ENCODE data around the gene SCN1A. TPM values are rescaled to one million over a fixed set of nuclear protein-coding genes. Genes with fewer than 3 reads are reported as not detected.
"Not testable (repeated sequence)": the region's sequence is repeated elsewhere in the genome, so short reads cannot be mapped to it uniquely, and the experiment has no call there.

SCN1A gene
- under 0.01 TPM in 1 of 2 replicates, not detected in the other for total RNA-seq

GRCh38 chr2:166127217-166128155 is at the start of gene SCN1A:
SCN1A (minus strand) TSS chr2:166128020; CDS start chr2:166073621, 54,399 bp downstream.
- peak; percentile 66 for DNase-seq

- no peak for DNase-seq
These were observed 45.4 kb upstream of the SCN1A start for GRCh38 chr2:166173263-166173662.

GRCh38 chr2:166171216-166171615 is 43.4 kb upstream of the SCN1A start:
- DNase-seq: no peak

- no peak for DNase-seq
These were observed 42.5 kb upstream of the SCN1A start for GRCh38 chr2:166170356-166170755.

DNA sequence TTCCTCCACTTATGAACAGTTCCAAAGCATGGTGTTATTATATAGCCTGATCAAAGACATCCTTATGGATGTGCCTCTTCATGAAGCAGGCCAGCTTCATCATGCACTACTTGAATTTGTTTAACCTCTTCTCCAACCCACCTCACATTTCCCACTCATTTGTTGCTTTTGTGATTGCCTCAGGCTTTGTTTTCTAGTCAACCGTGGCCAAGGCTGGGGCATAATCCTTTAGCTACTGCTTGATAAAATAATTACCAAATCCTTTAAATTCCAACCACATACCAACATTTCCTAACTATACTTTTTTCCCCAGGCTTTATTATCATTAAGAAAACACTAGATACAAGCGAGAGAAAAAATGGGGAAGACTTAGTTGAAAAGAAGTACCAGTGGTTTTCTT is 39.6 kb upstream of the SCN1A start:
- DNase-seq: no peak

DNA sequence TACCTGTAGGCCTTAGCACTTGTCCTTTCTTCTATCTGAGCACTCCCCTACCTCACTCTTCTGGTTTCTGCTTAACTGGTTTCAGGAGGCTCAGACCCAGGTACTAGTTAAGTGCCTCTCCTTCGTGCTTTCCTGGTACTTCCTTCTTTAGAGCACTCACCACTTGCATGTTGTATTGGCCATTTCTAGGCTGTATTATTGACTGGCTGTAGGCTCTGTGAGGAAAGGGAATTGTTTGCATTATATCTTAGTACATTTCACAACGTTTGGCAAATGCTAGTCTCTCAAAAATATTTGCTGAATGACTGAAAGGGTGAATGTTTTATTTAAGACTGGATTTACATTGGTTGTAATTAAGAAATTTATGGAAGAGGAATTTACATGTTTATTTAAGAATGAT is 36.0 kb upstream of the SCN1A start:
- DNase-seq: no peak

DNA sequence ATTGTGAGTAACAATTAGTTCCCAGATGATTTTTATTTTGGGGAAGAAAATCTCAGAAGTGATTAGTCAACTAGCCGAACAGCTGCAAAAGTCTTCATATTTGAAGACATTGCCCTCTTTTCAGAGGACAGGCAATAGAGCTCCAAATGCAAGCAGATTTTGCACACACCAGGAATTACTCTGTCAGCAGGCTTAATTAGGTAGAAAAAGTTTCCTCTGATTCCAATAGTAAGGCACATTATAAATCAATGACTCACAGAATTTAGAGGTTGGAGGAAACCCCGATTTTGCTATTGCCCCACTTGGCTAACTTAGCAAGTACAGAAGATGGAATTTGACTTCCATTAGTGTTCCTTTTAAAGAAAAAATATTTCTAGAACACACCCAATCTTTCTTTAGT is 30.7 kb upstream of the SCN1A start:
- no peak for DNase-seq

DNA sequence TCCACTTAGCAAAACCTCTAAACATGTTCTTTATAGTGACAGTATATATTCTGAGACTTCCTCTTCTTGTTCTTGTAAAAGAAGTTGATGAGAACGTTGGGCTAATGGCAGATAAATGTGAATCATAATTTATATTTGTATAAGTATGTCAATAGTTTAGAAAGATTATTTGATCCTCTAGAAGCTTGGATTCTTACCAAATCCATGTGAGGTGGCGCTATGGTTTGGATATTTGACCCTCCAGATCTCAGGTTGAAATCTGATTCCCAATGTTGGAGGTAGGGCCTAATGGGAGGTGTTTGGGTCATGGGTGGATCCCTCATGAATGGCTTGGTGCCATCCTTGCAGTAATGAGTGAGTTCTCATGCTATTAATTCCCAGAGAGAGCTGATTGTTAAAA is 29.8 kb upstream of the SCN1A start:
- no peak for DNase-seq

DNA sequence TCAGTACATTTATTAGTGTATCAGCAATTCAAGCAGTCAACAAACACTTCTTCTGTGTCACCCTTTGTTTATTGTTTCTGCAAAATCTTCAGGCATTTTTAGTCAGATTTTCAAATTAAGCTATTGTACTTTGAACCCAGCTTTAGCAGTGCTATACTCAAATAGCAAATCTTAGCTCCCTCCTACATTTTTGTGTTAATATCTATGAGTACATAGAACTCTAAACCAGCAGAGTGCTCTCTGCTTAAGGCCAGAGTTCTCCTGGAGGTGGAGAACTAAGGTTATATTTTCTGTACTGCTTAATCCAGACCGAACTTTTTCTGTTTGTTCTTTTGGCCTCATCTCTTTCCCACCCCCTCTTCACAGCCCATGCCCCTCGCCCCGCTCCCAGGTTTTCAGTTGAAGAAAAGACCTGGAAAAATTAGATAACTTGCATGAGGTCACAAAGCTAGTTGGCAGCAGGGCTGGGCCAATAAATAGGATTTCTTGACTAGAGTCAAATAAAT is 29.2 kb upstream of the SCN1A start:
- DNase-seq: no peak

GRCh38 chr2:166155589-166155988 is 27.8 kb upstream of the SCN1A start:
- no peak for DNase-seq

GRCh38 chr2:166154685-166155338 is 27.0 kb upstream of the SCN1A start:
- no peak for DNase-seq

DNA sequence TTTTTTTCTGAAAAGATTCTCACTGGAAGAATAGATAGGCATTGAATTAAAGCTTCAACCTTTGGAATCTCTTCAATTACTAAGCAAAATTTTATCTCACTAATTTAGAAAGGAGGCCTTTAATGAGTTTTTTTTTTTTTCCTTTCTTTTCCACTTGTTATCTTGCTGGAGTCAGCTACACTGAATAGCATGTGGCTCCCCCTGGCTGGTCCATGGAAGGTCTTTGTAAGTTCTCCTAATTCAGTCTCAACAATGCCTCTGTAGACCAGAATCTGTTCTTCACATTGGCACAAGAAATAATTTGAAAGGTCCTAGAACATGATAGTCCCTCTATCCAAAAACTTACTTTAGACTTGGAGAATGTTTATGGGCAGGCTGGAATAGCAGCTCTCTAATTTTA is 24.2 kb upstream of the SCN1A start:
- DNase-seq: no peak

GRCh38 chr2:166148500-166149400 is 20.9 kb upstream of the SCN1A start:
- DNase-seq: no peak

GRCh38 chr2:166147883-166148282 is 20.1 kb upstream of the SCN1A start:
- no peak for DNase-seq

DNA sequence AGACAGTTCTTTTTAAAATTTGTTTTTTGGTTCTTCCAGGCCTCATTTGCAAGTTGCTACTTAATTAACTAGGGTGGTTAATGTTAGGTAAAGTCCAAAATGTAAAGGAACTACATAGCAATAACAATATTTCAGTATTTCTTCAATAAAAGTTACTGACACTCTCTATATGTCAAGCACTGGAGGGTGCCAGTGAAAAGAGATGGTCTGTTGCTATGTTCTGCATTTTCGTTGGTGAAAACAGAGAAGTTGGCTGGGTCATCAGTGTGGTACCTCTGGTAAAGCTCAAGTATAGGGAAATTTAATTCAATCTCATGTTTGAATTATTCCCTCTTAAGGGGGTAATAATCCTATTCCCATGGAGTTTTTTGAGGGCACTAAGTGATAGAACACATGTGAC is 16.3 kb upstream of the SCN1A start:
- DNase-seq: no peak

DNA sequence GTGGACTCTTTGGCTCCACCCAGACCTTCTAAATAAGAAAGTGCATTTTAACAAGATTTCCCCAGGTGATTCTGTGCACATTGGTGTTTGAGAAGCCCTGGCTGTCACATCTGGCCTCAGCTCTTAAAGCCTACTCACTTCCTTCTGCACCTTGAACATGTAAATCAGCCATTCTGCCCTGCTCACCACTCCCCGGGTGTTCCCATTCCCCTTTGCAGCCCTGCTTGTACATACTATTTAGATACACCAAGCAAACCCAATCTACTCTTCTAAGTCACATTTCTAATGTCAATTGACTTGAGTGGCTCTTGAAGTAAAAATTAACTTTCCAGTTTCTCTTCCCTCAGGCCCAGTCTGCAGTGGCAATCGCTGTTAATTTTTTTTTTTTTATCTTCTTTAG is 13.1 kb upstream of the SCN1A start:
- DNase-seq: no peak

GRCh38 chr2:166140475-166140874 is 12.7 kb upstream of the SCN1A start:
- DNase-seq: no peak

DNA sequence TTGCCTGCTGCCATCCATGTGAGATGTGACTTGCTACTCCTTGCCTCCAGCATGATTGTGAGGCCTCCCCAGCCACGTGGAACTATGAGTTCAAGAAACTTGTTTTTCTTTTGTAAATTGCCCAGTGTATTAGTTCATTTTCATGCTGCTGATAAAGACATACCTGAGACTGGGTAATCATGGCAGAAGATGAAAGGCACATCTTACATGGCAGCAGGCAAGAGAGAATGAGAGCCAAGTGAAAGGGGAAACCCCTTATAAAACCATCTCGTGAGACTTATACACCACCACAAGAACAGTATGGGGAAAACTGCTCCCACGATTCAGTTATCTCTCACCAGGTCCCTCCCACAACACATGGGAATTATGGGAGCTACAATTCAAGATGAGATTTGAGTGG is 11.7 kb upstream of the SCN1A start:
- DNase-seq: not testable (repeated sequence)

DNA sequence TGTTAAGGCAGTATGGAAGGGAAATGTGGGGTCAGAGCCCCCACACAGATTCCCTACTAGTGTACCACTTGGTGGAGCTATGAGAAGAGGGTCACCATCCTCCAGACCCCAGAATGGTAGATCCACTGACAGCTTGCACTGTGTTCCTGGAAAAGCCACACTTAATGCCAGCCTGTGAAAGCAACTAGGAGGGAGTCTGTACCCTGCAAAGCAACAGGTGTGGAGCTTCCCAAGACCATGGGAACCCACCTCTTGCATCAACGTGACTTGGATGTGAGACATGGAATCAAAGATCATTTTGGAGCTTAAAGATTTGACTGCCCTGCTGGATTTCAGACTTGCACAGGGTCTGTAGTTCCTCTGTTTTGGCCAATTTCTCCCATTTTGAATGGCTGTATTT is 10.8 kb upstream of the SCN1A start:
- DNase-seq: no peak

DNA sequence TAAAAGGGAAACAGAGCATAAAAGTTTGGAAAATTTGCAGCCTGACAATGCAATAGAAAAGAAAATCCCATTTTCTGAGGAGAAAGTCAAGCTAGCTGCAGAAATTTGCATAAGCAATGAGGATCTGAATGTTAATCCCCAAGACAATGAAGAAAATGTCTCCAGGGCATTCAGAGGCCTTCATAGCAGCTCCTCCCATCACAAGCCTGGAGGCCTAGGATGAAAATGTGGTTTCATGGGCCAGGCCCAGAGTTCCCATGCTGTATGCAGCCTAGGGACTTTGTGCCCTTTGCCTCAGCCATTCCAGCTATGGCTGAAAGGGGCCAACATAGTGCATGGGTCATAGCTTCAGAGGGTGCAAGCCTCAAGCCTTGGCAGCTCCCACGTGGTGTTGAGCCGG is 10.3 kb upstream of the SCN1A start:
- DNase-seq: no peak

DNA sequence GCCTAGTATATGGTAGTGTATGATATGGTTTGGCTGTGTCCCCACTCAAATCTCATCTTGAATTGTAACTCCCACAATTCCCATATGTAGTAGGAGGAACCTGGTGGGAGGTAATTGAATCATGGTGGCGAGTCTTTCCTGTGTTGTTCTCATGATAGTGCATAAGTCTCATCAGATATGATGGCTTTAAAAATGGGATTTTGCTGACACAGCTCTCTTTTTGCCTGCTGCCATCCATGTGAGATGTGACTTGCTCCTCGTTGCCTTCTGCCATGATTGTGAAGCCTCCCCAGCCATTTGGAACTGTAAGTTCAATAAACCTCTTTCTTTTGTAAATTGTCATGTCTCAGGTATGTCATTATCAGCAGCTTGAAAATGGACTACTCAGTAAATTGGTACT is 9.5 kb upstream of the SCN1A start:
- DNase-seq: no peak

- DNase-seq: no peak
These were observed 8.0 kb upstream of the SCN1A start for GRCh38 chr2:166135849-166136258.
